Lung (tissue), 12 donors: ENCODE results near the gene SHLD1. TPM values are rescaled to one million over a fixed set of nuclear protein-coding genes. Genes with fewer than 3 reads are reported as not detected.

ENCODE experiments used
- ATAC-seq: fragments of 200-7000 bp; cut with Tn5 transposase; one replicate; pipeline ENCODE4 v1.9.1; 2020; ENCODE audit warnings: moderate number of reproducible peaks; ENCODE audit not compliant: insufficient read depth, low FRiP score
- DNase-seq, 3 donors: peaks; one replicate each; pipeline ENCODE4 v3.0.0-alpha.2; 2013 to 2017
- H3K27ac ChIP-seq, 2 donors: one replicate each; pipeline ENCODE4 v1.5.1; 2013; ENCODE audit warnings: mild to moderate bottlenecking in 2 of 2, moderate library complexity in 2 of 2, control low read depth in 1 of 2, inconsistent platforms in 1 of 2, low read depth in 1 of 2, low read length in 1 of 2
- H3K27me3 ChIP-seq, 3 donors: one replicate each; pipeline ENCODE4 v1.5.1; 2013; ENCODE audit warnings: low read length in 2 of 3; ENCODE audit not compliant: control insufficient read depth in 3 of 3, insufficient read depth in 3 of 3
- H3K36me3 ChIP-seq, 4 donors: one replicate each; pipeline ENCODE4 v1.5.1; 2013; ENCODE audit warnings: low read length in 4 of 4, mild to moderate bottlenecking in 1 of 4, moderate library complexity in 1 of 4; ENCODE audit not compliant: control insufficient read depth in 4 of 4, insufficient read depth in 4 of 4
- H3K4me1 ChIP-seq, 5 donors: one replicate each; pipeline ENCODE4 v1.5.1; 2013; ENCODE audit warnings: low read length in 5 of 5, mild to moderate bottlenecking in 2 of 5, moderate library complexity in 1 of 5; ENCODE audit not compliant: control insufficient read depth in 5 of 5, insufficient read depth in 5 of 5
- H3K4me3 ChIP-seq: one replicate; pipeline ENCODE4 v1.5.1; 2013; ENCODE audit warnings: mild to moderate bottlenecking, control low read depth, moderate library complexity
- H3K9ac ChIP-seq, 2 donors: one replicate each; pipeline ENCODE4 v1.5.1; 2013; ENCODE audit warnings: low read length in 2 of 2, control low read depth in 1 of 2; ENCODE audit not compliant: insufficient read depth in 1 of 2
- H3K9me3 ChIP-seq, 4 donors: one replicate each; pipeline ENCODE4 v1.5.1; 2013; ENCODE audit warnings: low read length in 3 of 4, mild to moderate bottlenecking in 1 of 4, moderate library complexity in 1 of 4; ENCODE audit not compliant: control insufficient read depth in 4 of 4, insufficient read depth in 3 of 4
- CTCF ChIP-seq: IDR thresholded peaks from 2 replicates; pipeline ENCODE4 v1.5.1; 2012; ENCODE audit warnings: mild to moderate bottlenecking; ENCODE audit errors: control extremely low read depth, extremely low read depth
- WGBS, 2 donors: extraction: QIAGEN DNeasy Blood & Tissue Kit; methylation state at CpG; one replicate each; pipeline ENCODE4 v1.1.7; 2013; 5-methylcytosine and 5-hydroxymethylcytosine counted together
- polyA plus RNA-seq, 2 donors: library from polyadenylated mRNA; stranded (reverse); fragments of 200-250 nt; gene quantifications; one replicate each; pipeline ENCODE4 v1.2.1, GENCODE V29; 2013
- total RNA-seq, 2 donors: library from RNA; depleted of rRNA in 1 of 2; stranded (reverse); fragments of >200 nt in 1 of 2; gene quantifications; one replicate each; pipeline ENCODE4 v1.2.1, GENCODE V29; 2014 to 2021
- donor health status: control.
- donor health status: control.
- donor health status: Bipolar disorder and iron deficiency.
- donor health status: healthy.
- donor health status: DM: yes; HTN: yes; CAD: no.

SHLD1 gene
- total and polyA plus RNA-seq, 4 donors: 5.0 to 6.8 (median 6.1) TPM

GRCh38 chr20:5820738-5821137, 70.5 kb downstream of the SHLD1 start:
- H3K4me3 ChIP-seq: no peak overlapping the region
- WGBS, 2 donors: 89 to 91% methylated on average over 1 of the region's 1 CpG

GRCh38 chr20:5821627-5822215, 71.5 kb downstream of the SHLD1 start:
- Histone ChIP-seq H3K4me1 (peaks cover 0 to 6% (median 0%) of the 10 kb centered on the region in 5 donors), H3K4me3 (no peak overlapping the region), H3K27ac (no peak overlapping the region), H3K9ac (no peak overlapping the region), H3K9me3 (no peaks in the 10 kb centered on the region), H3K27me3 (no peaks in the 10 kb centered on the region), H3K36me3 (no peaks in the 10 kb centered on the region)
- WGBS, 2 donors: 72 to 91% methylated on average over 4 of the region's 4 CpGs
- DNase-seq: no peak
- TF ChIP-seq CTCF: no peak
- no peak for ATAC-seq

More at GRCh38 chr20:5820738-5821137, 70.5 kb downstream of the SHLD1 start:
- H3K36me3 ChIP-seq: no peaks in the 10 kb centered on the region
- no peak overlapping the region for H3K27ac ChIP-seq
- no peak for TF ChIP-seq CTCF
- no peaks in the 10 kb centered on the region for H3K9me3 ChIP-seq
- H3K9ac ChIP-seq: no peak overlapping the region
- ATAC-seq: no peak
- no peaks in the 10 kb centered on the region for H3K27me3 ChIP-seq
- DNase-seq: no peak
- peaks cover 0 to 6% (median 0%) of the 10 kb centered on the region in 5 donors for H3K4me1 ChIP-seq

- Histone ChIP-seq H3K9me3 (no peaks in the 10 kb centered on the region), H3K4me1 (peaks cover 0 to 6% (median 0%) of the 10 kb centered on the region in 5 donors), H3K27me3 (no peaks in the 10 kb centered on the region), H3K27ac (no peak overlapping the region), H3K4me3 (no peak overlapping the region), H3K9ac (no peak overlapping the region), H3K36me3 (no peaks in the 10 kb centered on the region)
- ATAC-seq: no peak
- 42 to 51% methylated on average over 3 of the region's 3 CpGs for WGBS, 2 donors
- no peak for TF ChIP-seq CTCF
- DNase-seq: no peak
Observed at GRCh38 chr20:5822569-5822968, 72.4 kb downstream of the SHLD1 start.
